K562 (cell line): ENCODE data around the gene TMEM184B. TPM values are rescaled to one million over a fixed set of nuclear protein-coding genes. Genes with fewer than 3 reads are reported as not detected.
A peak's percentile ranks its signal among the peaks of the same experiment; 100 is the strongest.

ENCODE experiments used
- CBFA2T2 ChIP-seq: fragments of 450-650 bp; conservative IDR thresholded peaks from 2 replicates; pipeline ENCODE4 v1.6.1; 2017; ENCODE audit warnings: mild to moderate bottlenecking
- CCAR2 ChIP-seq: fragments of 200-400 bp; formaldehyde crosslinking; IDR thresholded peaks from 2 replicates; pipeline ENCODE4 v1.6.1; 2017; ENCODE audit warnings: mild to moderate bottlenecking, low read depth, low read length
- CCNT2 ChIP-seq: IDR thresholded peaks from 2 replicates; pipeline ENCODE4 v1.6.1; 2011; ENCODE audit warnings: borderline replicate concordance, low read depth, mild to moderate bottlenecking, moderate library complexity, mixed read lengths, low read length; ENCODE audit not compliant: insufficient read length; ENCODE audit errors: extremely low read depth
- DPF2 ChIP-seq: fragments of 450-650 bp; IDR thresholded peaks from 2 replicates; pipeline ENCODE4 v1.6.1; 2016
- FOXJ2 ChIP-seq: fragments of 200-800 bp; sonication (Bioruptor generic); IDR thresholded peaks from 2 replicates; pipeline ENCODE4 v1.6.1; 2016; ENCODE audit warnings: missing genetic modification characterization, missing compliant biosample characterization
- HOXB6 ChIP-seq: fragments of 250-450 bp; sonication (Bioruptor Pico); IDR thresholded peaks from 2 replicates; pipeline ENCODE4 v1.5.1; 2022; ENCODE audit warnings: mild to moderate bottlenecking, borderline replicate concordance
- KAT7 ChIP-seq: sonication (generic); formaldehyde crosslinking; IDR thresholded peaks from 2 replicates; pipeline ENCODE4 v1.8.0; 2022; ENCODE audit warnings: missing genetic modification reagents, mild to moderate bottlenecking, borderline replicate concordance
- KDM5B ChIP-seq: fragments of 200-600 bp; sonication (generic); IDR thresholded peaks from 2 replicates; pipeline ENCODE4 v1.6.1; 2012; ENCODE audit warnings: low read depth, mild to moderate bottlenecking, moderate library complexity, low read length, control low read depth, inconsistent platforms; ENCODE audit not compliant: insufficient replicate concordance
- KLF10 ChIP-seq: fragments of 250-450 bp; sonication (Bioruptor Pico); IDR thresholded peaks from 2 replicates; pipeline ENCODE4 v1.6.1; 2021; ENCODE audit warnings: matching md5 sums
- MAZ ChIP-seq, 2 experiments: fragments of 450-650 bp in 1 of 2; sonication (generic) in 1 of 2; formaldehyde crosslinking; IDR thresholded peaks in 1 of 2; conservative IDR thresholded peaks in 1 of 2; 2 replicates each; pipeline versions ENCODE4 v1.4.0 to v1.5.0; 2020; ENCODE audit warnings: mild to moderate bottlenecking in 1 of 2, missing genetic modification reagents in 1 of 2
- MBD2 ChIP-seq: sonication (generic); IDR thresholded peaks from 2 replicates; pipeline ENCODE4 v1.6.1; 2016; ENCODE audit warnings: low read depth, borderline replicate concordance
- NFE2L1 ChIP-seq: fragments of 450-650 bp; IDR thresholded peaks from 2 replicates; pipeline ENCODE4 v1.6.1; 2016; ENCODE audit warnings: missing genetic modification characterization, low read depth, mild to moderate bottlenecking, missing compliant biosample characterization, moderate library complexity, borderline replicate concordance
- POLR2AphosphoS5 ChIP-seq: IDR thresholded peaks from 2 replicates; pipeline ENCODE4 v1.6.1; 2011; ENCODE audit warnings: mild to moderate bottlenecking, low read depth, low read length, moderate library complexity; ENCODE audit not compliant: control insufficient read depth, insufficient read depth
- POU5F1 ChIP-seq: fragments of 150-350 bp; IDR thresholded peaks from 2 replicates; pipeline ENCODE4 v1.6.1; 2014; ENCODE audit warnings: borderline replicate concordance, low read length, low read depth, mild to moderate bottlenecking; ENCODE audit not compliant: partially characterized antibody
- PTBP1 ChIP-seq: fragments of 200-400 bp; formaldehyde crosslinking; IDR thresholded peaks from 2 replicates; pipeline ENCODE4 v1.6.1; 2017; ENCODE audit warnings: low read depth, low read length
- PYGO2 ChIP-seq: fragments of 450-650 bp; IDR thresholded peaks from 2 replicates; pipeline ENCODE4 v1.6.1; 2016; ENCODE audit warnings: mild to moderate bottlenecking, missing genetic modification characterization, moderate library complexity, missing compliant biosample characterization
- TEAD4 ChIP-seq, 2 experiments: sonication (generic) in 1 of 2; formaldehyde crosslinking in 1 of 2; IDR thresholded peaks; 2 replicates each; pipeline versions ENCODE4 v1.6.1 to v1.8.0; 2012 to 2022; ENCODE audit warnings: borderline replicate concordance in 1 of 2, inconsistent platforms in 1 of 2, low read length in 1 of 2, mild to moderate bottlenecking in 1 of 2, missing genetic modification reagents in 1 of 2
- ZNF282 ChIP-seq: sonication (generic); formaldehyde crosslinking; IDR thresholded peaks from 2 replicates; pipeline ENCODE4 v1.8.1; 2023; ENCODE audit warnings: missing genetic modification reagents
- polyA plus RNA-seq, 8 experiments: library from polyadenylated mRNA; depleted of rRNA in 4 of 8; stranded (reverse) in 5 of 8; unstranded in 3 of 8; fragments of >200 nt; fragmentation: Nextera tagmentation in 2 of 8; fragmentation: Illumina TruSeq in 1 of 8; extraction: Ambion mirVana in 2 of 8; extraction: Trizol in 1 of 8; gene quantifications; 2 replicates each; pipeline versions ENCODE4 v1.2.1 to v1.2.3, GENCODE V29; 2011 to 2014; ENCODE audit warnings: inconsistent platforms in 1 of 8, missing spikeins in 1 of 8
- total RNA-seq, 7 experiments: library from RNA; depleted of rRNA in 6 of 7; stranded (reverse); fragments of >200 nt in 6 of 7; fragmentation: Illumina TruSeq in 2 of 7; extraction: Trizol in 2 of 7; gene quantifications; 2 replicates each; pipeline versions ENCODE4 v1.2.1 to v1.2.3, GENCODE V29; 2011 to 2021; ENCODE audit warnings: low replicate concordance in 1 of 7
- TF ChIP-seq, protein P1 (sequence below): sonication (generic); formaldehyde crosslinking; IDR thresholded peaks from 2 replicates; pipeline ENCODE4 v1.8.0; 2022; ENCODE audit warnings: mild to moderate bottlenecking, missing genetic modification reagents
- TF ChIP-seq, protein P2 (sequence below): IDR thresholded peaks from 3 replicates; pipeline ENCODE4 v1.6.1; 2011; ENCODE audit warnings: borderline replicate concordance, mild to moderate bottlenecking; ENCODE audit not compliant: insufficient read length, insufficient read depth
- TF ChIP-seq, protein P3 (sequence below), 2 experiments: fragments of 450-650 bp; IDR thresholded peaks; 2 replicates each; pipeline ENCODE4 v1.6.1; 2018; ENCODE audit warnings: mild to moderate bottlenecking in 2 of 2, low read depth in 1 of 2; ENCODE audit not compliant: partially characterized antibody in 2 of 2

The TMEM184B gene
- total and polyA plus RNA-seq, 9 of the 15 experiments (the other 6 are each of a cell fraction or from before 2014, with no cell fraction given): 0.31 to 25.1 (median 6.2) TPM

DNA sequence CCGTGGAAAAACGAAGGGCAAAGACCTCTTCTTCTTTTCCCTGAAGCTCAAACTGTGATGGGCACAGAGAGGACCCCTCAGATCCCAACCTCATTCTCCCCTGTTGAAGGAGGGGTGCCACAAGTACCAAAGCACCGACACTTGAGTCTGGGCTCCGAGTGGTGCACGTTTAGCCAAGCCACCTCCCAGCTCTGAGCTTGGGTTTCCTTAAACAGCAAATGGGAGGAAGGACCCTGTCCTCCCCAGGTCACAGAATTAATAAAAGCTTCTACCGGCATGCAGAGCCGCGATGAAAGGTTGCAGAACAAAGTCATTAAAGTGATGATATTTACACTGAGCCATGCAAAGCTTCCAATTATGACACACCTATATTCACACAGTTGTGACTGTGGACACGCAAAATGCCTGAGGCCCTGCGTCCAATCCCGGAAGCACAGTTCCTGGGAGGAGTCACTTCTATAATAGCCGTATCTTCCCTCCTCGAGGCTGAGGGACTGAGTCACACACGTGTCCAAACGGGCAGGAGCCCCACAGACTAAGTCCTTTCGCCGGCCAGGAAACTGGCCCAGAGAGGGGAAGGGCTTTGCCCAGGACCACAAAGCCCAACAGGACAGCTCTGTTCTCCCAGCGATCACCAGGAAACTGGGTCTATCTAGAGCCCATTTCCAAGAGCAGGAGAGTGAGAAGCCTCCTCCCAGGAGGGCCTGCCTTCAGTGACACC lies 45.3 kb upstream of the TMEM184B start (continued):
- TF ChIP-seq NFE2L1 (tag): no peak
- TF ChIP-seq MAZ (CRISPR knock-in tag; conservative IDR thresholded peaks at IDR 0.05 in 1 of 2, IDR thresholded peaks at IDR 0.05 in 1 of 2): no peak; a peak in 2 of 4 replicates
- TF ChIP-seq PYGO2 (tag): no peak
- TF ChIP-seq, protein P1, sequence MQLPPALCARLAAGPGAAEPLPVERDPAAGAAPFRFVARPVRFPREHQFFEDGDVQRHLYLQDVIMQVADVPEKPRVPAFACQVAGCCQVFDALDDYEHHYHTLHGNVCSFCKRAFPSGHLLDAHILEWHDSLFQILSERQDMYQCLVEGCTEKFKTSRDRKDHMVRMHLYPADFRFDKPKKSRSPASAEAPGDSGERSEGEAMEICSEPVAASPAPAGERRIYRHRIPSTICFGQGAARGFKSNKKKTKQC (CRISPR knock-in tag): no peak
- TF ChIP-seq MBD2: no peak
- TF ChIP-seq KLF10: no peak
- no peak for TF ChIP-seq HOXB6 (CRISPR knock-in tag)
- no peak for TF ChIP-seq ZNF282
- TF ChIP-seq, protein P2, sequence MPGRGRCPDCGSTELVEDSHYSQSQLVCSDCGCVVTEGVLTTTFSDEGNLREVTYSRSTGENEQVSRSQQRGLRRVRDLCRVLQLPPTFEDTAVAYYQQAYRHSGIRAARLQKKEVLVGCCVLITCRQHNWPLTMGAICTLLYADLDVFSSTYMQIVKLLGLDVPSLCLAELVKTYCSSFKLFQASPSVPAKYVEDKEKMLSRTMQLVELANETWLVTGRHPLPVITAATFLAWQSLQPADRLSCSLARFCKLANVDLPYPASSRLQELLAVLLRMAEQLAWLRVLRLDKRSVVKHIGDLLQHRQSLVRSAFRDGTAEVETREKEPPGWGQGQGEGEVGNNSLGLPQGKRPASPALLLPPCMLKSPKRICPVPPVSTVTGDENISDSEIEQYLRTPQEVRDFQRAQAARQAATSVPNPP: no peak
- no peak for TF ChIP-seq PTBP1
- 0 out of 2 replicates have a peak, but pooled peaks have one; percentile 10 for TF ChIP-seq TEAD4 (IDR thresholded peaks at IDR 0.05; ENCODE audit: low read length)
- no peak for TF ChIP-seq TEAD4 (CRISPR knock-in tag; IDR thresholded peaks at IDR 0.05; ENCODE audit: borderline replicate concordance)
- TF ChIP-seq CBFA2T2: no peak
- no peak for TF ChIP-seq POU5F1
- TF ChIP-seq CCNT2: no peak
- no peak for TF ChIP-seq FOXJ2 (tag)
- TF ChIP-seq KAT7 (CRISPR knock-in tag): no peak; the same call in 1 of the 2 replicates
- peak; percentile 66; the same call in 1 of the 2 replicates for TF ChIP-seq POLR2AphosphoS5
- peak; percentile 34; the same call in 1 of the 2 replicates for TF ChIP-seq DPF2
- no peak for TF ChIP-seq CCAR2
- peak; percentile 39 for TF ChIP-seq KDM5B
- TF ChIP-seq, protein P3, sequence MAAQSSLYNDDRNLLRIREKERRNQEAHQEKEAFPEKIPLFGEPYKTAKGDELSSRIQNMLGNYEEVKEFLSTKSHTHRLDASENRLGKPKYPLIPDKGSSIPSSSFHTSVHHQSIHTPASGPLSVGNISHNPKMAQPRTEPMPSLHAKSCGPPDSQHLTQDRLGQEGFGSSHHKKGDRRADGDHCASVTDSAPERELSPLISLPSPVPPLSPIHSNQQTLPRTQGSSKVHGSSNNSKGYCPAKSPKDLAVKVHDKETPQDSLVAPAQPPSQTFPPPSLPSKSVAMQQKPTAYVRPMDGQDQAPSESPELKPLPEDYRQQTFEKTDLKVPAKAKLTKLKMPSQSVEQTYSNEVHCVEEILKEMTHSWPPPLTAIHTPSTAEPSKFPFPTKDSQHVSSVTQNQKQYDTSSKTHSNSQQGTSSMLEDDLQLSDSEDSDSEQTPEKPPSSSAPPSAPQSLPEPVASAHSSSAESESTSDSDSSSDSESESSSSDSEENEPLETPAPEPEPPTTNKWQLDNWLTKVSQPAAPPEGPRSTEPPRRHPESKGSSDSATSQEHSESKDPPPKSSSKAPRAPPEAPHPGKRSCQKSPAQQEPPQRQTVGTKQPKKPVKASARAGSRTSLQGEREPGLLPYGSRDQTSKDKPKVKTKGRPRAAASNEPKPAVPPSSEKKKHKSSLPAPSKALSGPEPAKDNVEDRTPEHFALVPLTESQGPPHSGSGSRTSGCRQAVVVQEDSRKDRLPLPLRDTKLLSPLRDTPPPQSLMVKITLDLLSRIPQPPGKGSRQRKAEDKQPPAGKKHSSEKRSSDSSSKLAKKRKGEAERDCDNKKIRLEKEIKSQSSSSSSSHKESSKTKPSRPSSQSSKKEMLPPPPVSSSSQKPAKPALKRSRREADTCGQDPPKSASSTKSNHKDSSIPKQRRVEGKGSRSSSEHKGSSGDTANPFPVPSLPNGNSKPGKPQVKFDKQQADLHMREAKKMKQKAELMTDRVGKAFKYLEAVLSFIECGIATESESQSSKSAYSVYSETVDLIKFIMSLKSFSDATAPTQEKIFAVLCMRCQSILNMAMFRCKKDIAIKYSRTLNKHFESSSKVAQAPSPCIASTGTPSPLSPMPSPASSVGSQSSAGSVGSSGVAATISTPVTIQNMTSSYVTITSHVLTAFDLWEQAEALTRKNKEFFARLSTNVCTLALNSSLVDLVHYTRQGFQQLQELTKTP (IDR thresholded peaks at IDR 0.05; ENCODE audit: low read depth in 1 of 2, partially characterized antibody in 2 of 2): no peak
